MM.1S (cell line): ENCODE measurements around the gene SLIT3.

Source experiments
- DNase-seq: peaks from one replicate; pipeline ENCODE4 v3.0.0-alpha.2; 2015
- H2AFZ ChIP-seq: fragments of 300-600 bp; sonication (generic); 2 replicates; pipeline ENCODE4 v1.6.0; 2016; ENCODE audit warnings: antibody characterized with exemption, low read length
- H3F3A ChIP-seq: fragments of 300-600 bp; sonication (generic); 2 replicates; pipeline ENCODE4 v1.6.1; 2016; ENCODE audit warnings: mild to moderate bottlenecking, antibody characterized with exemption, low read length, moderate library complexity, mixed read lengths; ENCODE audit not compliant: insufficient read depth
- H3K27ac ChIP-seq: fragments of 300-600 bp; sonication (generic); 2 replicates; pipeline ENCODE4 v1.5.1; 2016; ENCODE audit warnings: mild to moderate bottlenecking, low read length
- H3K27me3 ChIP-seq: fragments of 300-600 bp; sonication (generic); replicated peaks from 2 replicates; pipeline ENCODE4 v1.6.0; 2016; ENCODE audit warnings: low read length; ENCODE audit not compliant: insufficient read depth
- H3K36me3 ChIP-seq: fragments of 300-600 bp; sonication (generic); replicated peaks from 2 replicates; pipeline ENCODE4 v1.6.1; 2016; ENCODE audit warnings: mild to moderate bottlenecking, low read length, mixed read lengths; ENCODE audit not compliant: insufficient read depth
- H3K4me1 ChIP-seq: fragments of 300-600 bp; sonication (generic); 2 replicates; pipeline ENCODE4 v1.6.1; 2016; ENCODE audit warnings: low read length, mixed read lengths
- H3K4me2 ChIP-seq: fragments of 300-600 bp; sonication (generic); 2 replicates; pipeline ENCODE4 v1.6.0; 2016; ENCODE audit warnings: low read depth, low read length
- H3K4me3 ChIP-seq: fragments of 300-600 bp; sonication (generic); 2 replicates; pipeline ENCODE4 v1.5.1; 2016; ENCODE audit warnings: low read length, mixed read lengths
- H3K79me2 ChIP-seq: fragments of 300-600 bp; sonication (generic); 2 replicates; pipeline ENCODE4 v1.6.1; 2016; ENCODE audit warnings: mixed run types, low read length, mixed read lengths
- H3K9ac ChIP-seq: fragments of 300-600 bp; sonication (generic); 2 replicates; pipeline ENCODE4 v1.6.1; 2016; ENCODE audit warnings: low read length, mixed read lengths
- H3K9me2 ChIP-seq: fragments of 300-600 bp; sonication (generic); replicated peaks from 2 replicates; pipeline ENCODE4 v1.6.1; 2016; ENCODE audit warnings: mild to moderate bottlenecking, low read length, mixed read lengths; ENCODE audit not compliant: insufficient read depth
- H3K9me3 ChIP-seq: fragments of 300-600 bp; sonication (generic); replicated peaks from 2 replicates; pipeline ENCODE4 v1.6.1; 2016; ENCODE audit warnings: mild to moderate bottlenecking, low read length, mixed read lengths; ENCODE audit not compliant: insufficient read depth
- H4K20me1 ChIP-seq: fragments of 300-600 bp; sonication (generic); 2 replicates; pipeline ENCODE4 v1.6.1; 2016; ENCODE audit warnings: mild to moderate bottlenecking, low read length, moderate library complexity, mixed read lengths; ENCODE audit not compliant: insufficient read depth
- CTCF ChIP-seq: fragments of 300-600 bp; sonication (generic); IDR thresholded peaks from 2 replicates; pipeline ENCODE4 v1.5.1; 2016; ENCODE audit warnings: antibody characterized with exemption, low read length, mixed read lengths
- EZH2 ChIP-seq: fragments of 300-600 bp; sonication (generic); optimal IDR thresholded peaks from 2 replicates; pipeline ENCODE3; 2017; ENCODE audit warnings: low read depth, mild to moderate bottlenecking, antibody characterized with exemption, low read length, mixed read lengths
- EZH2phosphoT487 ChIP-seq: fragments of 300-600 bp; sonication (generic); IDR thresholded peaks from 2 replicates; pipeline ENCODE4 v1.6.1; 2018; ENCODE audit warnings: antibody characterized with exemption, low read length

SLIT3 gene

GRCh38 chr5:168851902-168852321 lies 449.0 kb downstream of the SLIT3 start:
- H3K4me2 ChIP-seq = no peak overlapping the region
- no peak overlapping the region for H3K27ac ChIP-seq
- H3K36me3 ChIP-seq = no peaks in the 10 kb centered on the region
- H3F3A ChIP-seq = no peaks in the 10 kb centered on the region
- H3K9me3 ChIP-seq = no peaks in the 10 kb centered on the region
- no peak for DNase-seq
- no peak overlapping the region for H3K9ac ChIP-seq
- no peaks in the 10 kb centered on the region for H4K20me1 ChIP-seq
- no peak overlapping the region for H2AFZ ChIP-seq
- H3K4me1 ChIP-seq = no peaks in the 10 kb centered on the region
- no peak overlapping the region for H3K4me3 ChIP-seq
- no peaks in the 10 kb centered on the region for H3K9me2 ChIP-seq
- TF ChIP-seq CTCF = no peak
- no peak for TF ChIP-seq EZH2phosphoT487
- no peak for TF ChIP-seq EZH2
- H3K79me2 ChIP-seq = no peaks in the 10 kb centered on the region
- no peaks in the 10 kb centered on the region for H3K27me3 ChIP-seq

- no peaks in the 10 kb centered on the region for H3K4me1 ChIP-seq
Measured at GRCh38 chr5:168850683-168851082, 450.3 kb downstream of the SLIT3 start.

GRCh38 chr5:168848569-168848968 lies 452.4 kb downstream of the SLIT3 start:
- H3F3A ChIP-seq = no peaks in the 10 kb centered on the region
- no peak overlapping the region for H2AFZ ChIP-seq
- no peaks in the 10 kb centered on the region for H3K79me2 ChIP-seq
- TF ChIP-seq EZH2phosphoT487 (no peak), EZH2 (no peak), CTCF (no peak)
- H3K4me3 ChIP-seq = no peak overlapping the region
- no peaks in the 10 kb centered on the region for H3K36me3 ChIP-seq
- no peak overlapping the region for H3K9ac ChIP-seq
- no peak overlapping the region for H3K27ac ChIP-seq
- H3K4me1 ChIP-seq = no peaks in the 10 kb centered on the region
- H3K4me2 ChIP-seq = no peak overlapping the region
- no peaks in the 10 kb centered on the region for H4K20me1 ChIP-seq
- no peaks in the 10 kb centered on the region for H3K9me3 ChIP-seq
- no peaks in the 10 kb centered on the region for H3K9me2 ChIP-seq
- no peak for DNase-seq
- H3K27me3 ChIP-seq = no peaks in the 10 kb centered on the region

More at GRCh38 chr5:168850683-168851082, 450.3 kb downstream of the SLIT3 start:
- Histone ChIP-seq H3K9me3 (no peaks in the 10 kb centered on the region), H3F3A (no peaks in the 10 kb centered on the region), H3K4me2 (no peak overlapping the region), H3K36me3 (no peaks in the 10 kb centered on the region), H3K79me2 (no peaks in the 10 kb centered on the region), H3K4me3 (no peak overlapping the region), H3K27ac (no peak overlapping the region), H3K9me2 (no peaks in the 10 kb centered on the region), H3K27me3 (no peaks in the 10 kb centered on the region), H4K20me1 (no peaks in the 10 kb centered on the region), H3K9ac (no peak overlapping the region), H2AFZ (no peak overlapping the region)
- DNase-seq = no peak
- no peak for TF ChIP-seq EZH2phosphoT487
- TF ChIP-seq EZH2 = no peak
- TF ChIP-seq CTCF = no peak
